ENCODE data around the gene MRPL33. TPM values are rescaled to one million over a fixed set of nuclear protein-coding genes. Genes with fewer than 3 reads are reported as not detected.

The MRPL33 gene
- total RNA-seq, 1 donor from 2014 or later: 27.4 TPM

GRCh38 chr2:27804146-27804545 lies 32.6 kb downstream of the MRPL33 start:
- Mint-ChIP-seq H3K9me3 (no peaks in the 10 kb centered on the region), H3K36me3 (ENCODE audit: low read depth) (no peaks in the 10 kb centered on the region), H3K27ac (no peak overlapping the region), H3K4me1 (no peaks in the 10 kb centered on the region), H3K27me3 (no peaks in the 10 kb centered on the region), H3K4me3 (no peak overlapping the region)
- ChIA-PET POLR2A (no interaction called here), CTCF (no interaction called here)
- no peak for DNase-seq
- intact Hi-C loops (cut with micrococcal nuclease): no loop called here
- TF ChIP-seq CTCF (IDR thresholded peaks at IDR 0.05): no peak
- no peak for ATAC-seq (ENCODE audit: low read depth)

GRCh38 chr2:27805180-27805579 lies 33.7 kb downstream of the MRPL33 start:
- Mint-ChIP-seq H3K9me3 (no peaks in the 10 kb centered on the region), H3K4me1 (no peaks in the 10 kb centered on the region), H3K36me3 (ENCODE audit: low read depth) (no peaks in the 10 kb centered on the region), H3K4me3 (no peak overlapping the region), H3K27me3 (no peaks in the 10 kb centered on the region), H3K27ac (no peak overlapping the region)
- TF ChIP-seq CTCF (IDR thresholded peaks at IDR 0.05): no peak
- CTCF ChIA-PET: no interaction called here
- ATAC-seq (ENCODE audit: low read depth) (no peak), DNase-seq (no peak)
- POLR2A ChIA-PET: no interaction called here
- intact Hi-C loops (cut with micrococcal nuclease): no loop called here

GRCh38 chr2:27806311-27807059 lies 35.0 kb downstream of the MRPL33 start:
- no peaks in the 10 kb centered on the region for H3K4me1 Mint-ChIP-seq
- ATAC-seq (ENCODE audit: low read depth) (no peak), DNase-seq (no peak)
- H3K27ac Mint-ChIP-seq: no peak overlapping the region
- intact Hi-C loops (cut with micrococcal nuclease): no loop called here
- H3K4me3 Mint-ChIP-seq: no peak overlapping the region
- TF ChIP-seq CTCF (IDR thresholded peaks at IDR 0.05): no peak
- no peaks in the 10 kb centered on the region for H3K9me3 Mint-ChIP-seq
- H3K36me3 Mint-ChIP-seq (ENCODE audit: low read depth): no peaks in the 10 kb centered on the region
- CTCF ChIA-PET: interaction anchor here (1.0 kb wide), 1 partner anchor 590 kb away, joined by 3 read pairs; no protein-coding TSS in a partner anchor
- H3K27me3 Mint-ChIP-seq: no peaks in the 10 kb centered on the region
- POLR2A ChIA-PET: no interaction called here

GRCh38 chr2:27807476-27807875 lies 36.0 kb downstream of the MRPL33 start:
- ChIA-PET CTCF (interaction anchor here (1.0 kb wide), 1 partner anchor 589 kb away, joined by 3 read pairs; no protein-coding TSS in a partner anchor), POLR2A (no interaction called here)
- no peaks in the 10 kb centered on the region for H3K36me3 Mint-ChIP-seq (ENCODE audit: low read depth)
- no peaks in the 10 kb centered on the region for H3K9me3 Mint-ChIP-seq
- ATAC-seq (ENCODE audit: low read depth) (no peak), DNase-seq (no peak)
- TF ChIP-seq CTCF (IDR thresholded peaks at IDR 0.05): no peak
- H3K27me3 Mint-ChIP-seq: no peaks in the 10 kb centered on the region
- H3K4me1 Mint-ChIP-seq: no peaks in the 10 kb centered on the region
- intact Hi-C loops (cut with micrococcal nuclease): no loop called here
- no peak overlapping the region for H3K27ac Mint-ChIP-seq
- no peak overlapping the region for H3K4me3 Mint-ChIP-seq

GRCh38 chr2:27808418-27808817 lies 36.9 kb downstream of the MRPL33 start:
- intact Hi-C loops (cut with micrococcal nuclease): loop anchor here (2.0 kb wide), 1 partner anchor 588 kb away; no protein-coding TSS in a partner anchor
- DNase-seq: no peak
- no peak for TF ChIP-seq CTCF (IDR thresholded peaks at IDR 0.05)
- ChIA-PET CTCF (no interaction called here), POLR2A (no interaction called here)
- Mint-ChIP-seq H3K4me1 (no peaks in the 10 kb centered on the region), H3K4me3 (no peak overlapping the region), H3K36me3 (ENCODE audit: low read depth) (no peaks in the 10 kb centered on the region), H3K27me3 (no peaks in the 10 kb centered on the region), H3K9me3 (no peaks in the 10 kb centered on the region), H3K27ac (no peak overlapping the region)
- no peak for ATAC-seq (ENCODE audit: low read depth)
